ENCODE results near the gene OCA2. TPM values are rescaled to one million over a fixed set of nuclear protein-coding genes. Genes with fewer than 3 reads are reported as not detected.

OCA2 gene
- total and polyA plus RNA-seq, 2 experiments from 2014 or later = 0.49 to 0.63 TPM

DNA sequence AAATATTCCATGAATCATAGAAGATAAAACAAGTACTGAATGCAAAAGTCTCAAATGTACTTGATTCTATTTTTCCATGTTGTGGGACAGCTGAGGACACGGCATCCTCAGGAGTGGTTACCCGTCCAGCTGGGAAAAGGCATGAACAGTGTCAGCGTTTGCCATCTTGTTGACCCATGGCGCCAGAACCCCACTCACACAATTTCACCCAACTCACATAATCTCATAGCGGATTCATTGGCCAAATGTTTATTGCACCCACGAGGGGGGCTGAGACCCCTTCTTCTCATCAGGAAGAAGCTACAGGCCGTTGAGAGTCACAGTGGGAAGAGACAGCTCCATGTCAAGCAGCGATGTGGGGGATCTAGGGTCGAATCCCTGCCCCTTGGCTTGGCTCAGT lies 72.9 kb downstream of the OCA2 start:
- Histone ChIP-seq H3K4me1 (ENCODE audit: low read depth) (no peaks in the 10 kb centered on the region), H3K27ac (no peak overlapping the region), H3K4me3 (no peak overlapping the region), H3K36me3 (no peaks in the 10 kb centered on the region), H3K9me3 (ENCODE audit: low read depth) (no peaks in the 10 kb centered on the region), H3K27me3 (no peaks in the 10 kb centered on the region)
- TF ChIP-seq, protein P1, sequence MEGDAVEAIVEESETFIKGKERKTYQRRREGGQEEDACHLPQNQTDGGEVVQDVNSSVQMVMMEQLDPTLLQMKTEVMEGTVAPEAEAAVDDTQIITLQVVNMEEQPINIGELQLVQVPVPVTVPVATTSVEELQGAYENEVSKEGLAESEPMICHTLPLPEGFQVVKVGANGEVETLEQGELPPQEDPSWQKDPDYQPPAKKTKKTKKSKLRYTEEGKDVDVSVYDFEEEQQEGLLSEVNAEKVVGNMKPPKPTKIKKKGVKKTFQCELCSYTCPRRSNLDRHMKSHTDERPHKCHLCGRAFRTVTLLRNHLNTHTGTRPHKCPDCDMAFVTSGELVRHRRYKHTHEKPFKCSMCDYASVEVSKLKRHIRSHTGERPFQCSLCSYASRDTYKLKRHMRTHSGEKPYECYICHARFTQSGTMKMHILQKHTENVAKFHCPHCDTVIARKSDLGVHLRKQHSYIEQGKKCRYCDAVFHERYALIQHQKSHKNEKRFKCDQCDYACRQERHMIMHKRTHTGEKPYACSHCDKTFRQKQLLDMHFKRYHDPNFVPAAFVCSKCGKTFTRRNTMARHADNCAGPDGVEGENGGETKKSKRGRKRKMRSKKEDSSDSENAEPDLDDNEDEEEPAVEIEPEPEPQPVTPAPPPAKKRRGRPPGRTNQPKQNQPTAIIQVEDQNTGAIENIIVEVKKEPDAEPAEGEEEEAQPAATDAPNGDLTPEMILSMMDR (IDR thresholded peaks at IDR 0.05; ENCODE audit: low read depth, low read length) = no peak
- DNase-seq (ENCODE audit: low read depth in 1 of 2, low spot score in 1 of 2) = no peak

DNA sequence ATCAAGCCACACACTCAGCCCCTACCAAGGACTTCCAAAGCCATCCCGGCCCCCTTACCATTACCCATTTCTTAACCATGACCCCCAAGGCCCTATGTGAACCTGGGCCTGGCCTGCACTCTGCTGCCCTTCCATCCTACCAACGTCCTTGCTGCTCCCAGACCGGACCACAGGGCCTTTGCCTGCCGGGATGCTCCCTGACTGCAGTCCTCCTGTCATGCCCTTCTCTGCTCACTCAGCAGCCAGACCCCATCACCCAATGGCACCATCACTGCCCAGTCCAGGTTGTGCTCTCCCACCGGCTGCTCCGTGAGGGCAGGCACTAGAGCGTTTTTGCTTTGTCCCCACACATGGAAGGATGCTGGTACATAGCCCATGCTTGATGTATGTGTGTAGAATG lies 73.7 kb downstream of the OCA2 start:
- Histone ChIP-seq H3K36me3 (no peaks in the 10 kb centered on the region), H3K9me3 (ENCODE audit: low read depth) (no peaks in the 10 kb centered on the region), H3K27ac (no peak overlapping the region), H3K4me3 (no peak overlapping the region), H3K4me1 (ENCODE audit: low read depth) (no peaks in the 10 kb centered on the region), H3K27me3 (no peaks in the 10 kb centered on the region)
- no peak for DNase-seq (ENCODE audit: low read depth in 1 of 2, low spot score in 1 of 2)
- TF ChIP-seq, protein P1 (IDR thresholded peaks at IDR 0.05; ENCODE audit: low read depth, low read length) = no peak

DNA sequence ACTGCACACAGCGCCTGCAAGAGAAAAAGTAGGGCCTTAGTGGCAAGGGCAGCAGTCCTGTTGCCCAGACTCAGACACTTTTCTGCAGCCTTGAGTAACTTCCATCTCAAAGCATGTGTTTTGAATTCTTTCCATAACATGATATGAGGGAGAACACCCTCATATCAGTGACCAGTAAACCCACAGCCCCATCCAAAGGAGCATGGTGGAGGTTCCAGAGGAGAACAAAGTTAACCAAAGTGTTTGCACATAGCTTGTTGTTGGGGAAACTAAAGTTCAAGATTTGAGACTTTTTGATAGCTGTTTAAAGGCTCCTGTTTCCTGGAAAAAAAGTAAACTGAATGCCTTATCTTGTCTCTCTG lies 74.2 kb downstream of the OCA2 start:
- TF ChIP-seq, protein P1 (IDR thresholded peaks at IDR 0.05; ENCODE audit: low read depth, low read length) = no peak
- Histone ChIP-seq H3K4me3 (no peak overlapping the region), H3K27ac (no peak overlapping the region), H3K4me1 (ENCODE audit: low read depth) (no peaks in the 10 kb centered on the region), H3K9me3 (ENCODE audit: low read depth) (no peaks in the 10 kb centered on the region), H3K27me3 (no peaks in the 10 kb centered on the region), H3K36me3 (no peaks in the 10 kb centered on the region)
- no peak for DNase-seq (ENCODE audit: low read depth in 1 of 2, low spot score in 1 of 2)

DNA sequence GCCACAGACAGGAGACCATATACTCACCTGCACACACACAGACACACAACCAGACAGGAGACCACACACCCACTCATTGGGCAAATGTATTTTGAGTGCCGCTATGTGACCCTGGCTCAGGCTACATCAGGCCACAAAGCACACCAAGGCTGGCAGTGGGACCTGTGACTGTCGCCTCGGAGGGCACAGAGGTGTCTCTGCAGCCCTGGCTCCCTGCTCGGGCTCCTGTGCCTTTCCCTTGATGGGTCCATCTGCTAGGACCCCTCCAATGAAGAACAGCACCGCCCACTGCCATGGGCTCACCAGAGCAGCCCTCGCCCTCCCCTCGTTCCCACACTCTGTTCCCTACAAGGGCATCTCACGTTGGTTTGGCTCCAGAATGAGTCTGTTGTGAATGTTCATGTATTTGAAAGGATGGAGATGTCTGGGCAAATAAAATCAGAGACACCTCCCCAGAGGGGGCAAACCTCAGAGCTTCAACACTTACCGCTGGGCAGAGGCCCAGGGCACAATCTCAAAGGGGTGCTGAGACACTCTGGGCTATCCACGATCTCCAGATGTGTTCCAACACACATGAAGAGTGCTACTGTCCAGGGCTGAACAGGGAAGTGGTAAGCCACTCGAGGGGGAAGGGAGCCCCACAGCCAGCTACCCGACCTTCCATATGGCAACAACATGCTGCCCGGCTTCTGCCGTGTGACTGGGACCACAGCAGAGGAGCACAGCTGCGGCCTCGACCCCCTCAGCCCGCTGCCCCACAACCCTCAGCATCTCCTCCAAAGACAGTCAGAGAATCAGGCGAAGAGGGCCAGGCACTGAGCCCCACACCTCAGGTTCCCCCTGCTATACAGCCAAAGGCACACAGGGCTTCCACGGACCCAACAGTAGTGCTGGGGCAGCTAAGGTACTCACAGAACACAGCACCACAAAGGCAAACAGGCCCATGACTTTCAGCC lies 74.9 kb downstream of the OCA2 start:
- H3K4me1 ChIP-seq (ENCODE audit: low read depth) = no peaks in the 10 kb centered on the region
- no peaks in the 10 kb centered on the region for H3K9me3 ChIP-seq (ENCODE audit: low read depth)
- no peak overlapping the region for H3K27ac ChIP-seq
- no peak for DNase-seq (ENCODE audit: low read depth in 1 of 2, low spot score in 1 of 2)
- H3K4me3 ChIP-seq = no peak overlapping the region
- TF ChIP-seq, protein P1 (IDR thresholded peaks at IDR 0.05; ENCODE audit: low read depth, low read length) = no peak
- H3K27me3 ChIP-seq = no peaks in the 10 kb centered on the region
- no peaks in the 10 kb centered on the region for H3K36me3 ChIP-seq

DNA sequence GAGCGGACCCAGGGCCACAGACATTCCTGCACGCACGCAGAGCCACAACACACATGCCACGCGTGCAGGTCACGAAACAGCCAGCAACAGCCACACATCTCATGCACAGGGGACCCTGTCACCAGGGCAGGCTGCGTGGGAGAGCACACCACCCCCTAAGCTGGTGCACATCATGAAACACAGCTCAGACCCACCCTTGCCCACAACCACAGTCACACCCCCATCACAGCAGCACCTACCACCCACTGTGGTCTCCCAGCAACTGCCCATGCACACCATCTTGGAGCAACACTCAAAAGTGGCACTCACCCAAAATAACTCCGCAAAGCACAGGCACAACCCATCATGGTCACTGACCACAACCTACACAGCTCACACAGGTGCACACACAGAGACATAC lies 75.7 kb downstream of the OCA2 start:
- Histone ChIP-seq H3K27ac (no peak overlapping the region), H3K9me3 (ENCODE audit: low read depth) (no peaks in the 10 kb centered on the region), H3K4me3 (no peak overlapping the region), H3K4me1 (ENCODE audit: low read depth) (no peaks in the 10 kb centered on the region), H3K36me3 (no peaks in the 10 kb centered on the region), H3K27me3 (no peaks in the 10 kb centered on the region)
- TF ChIP-seq, protein P1 (IDR thresholded peaks at IDR 0.05; ENCODE audit: low read depth, low read length) = no peak
- no peak for DNase-seq (ENCODE audit: low read depth in 1 of 2, low spot score in 1 of 2)

Measured in cardiac muscle cell (in vitro differentiated cells and primary cell).